ENCODE measurements around the gene CAND2. TPM values are rescaled to one million over a fixed set of nuclear protein-coding genes. Genes with fewer than 3 reads are reported as not detected.
"Not testable (repeated sequence)": the region's sequence is repeated elsewhere in the genome, so short reads cannot be mapped to it uniquely, and the experiment has no call there.

The CAND2 gene
- total RNA-seq, 1 donor from 2014 or later = 1.1 TPM

DNA sequence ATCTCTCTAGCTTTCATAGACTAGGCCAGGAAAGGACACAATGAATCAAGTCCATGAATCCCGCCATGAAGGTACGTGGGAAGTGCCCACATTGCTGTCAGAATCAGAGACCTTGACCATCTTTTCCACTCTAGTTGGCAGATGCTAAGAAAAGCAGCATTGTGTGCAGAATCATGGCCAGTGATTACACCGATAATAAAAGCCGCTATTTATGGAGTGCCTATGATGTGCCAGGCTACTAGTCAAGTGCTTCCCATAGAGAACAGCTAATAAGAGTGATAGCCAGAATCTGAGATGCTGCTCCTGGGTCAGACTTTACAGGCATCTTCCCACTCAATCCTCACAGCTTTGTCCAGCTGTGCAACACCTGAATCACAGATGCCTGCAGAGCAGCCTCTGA lies 58.1 kb downstream of the CAND2 start:
- intact Hi-C loops (cut with micrococcal nuclease) = no loop called here

GRCh38 chr3:12856626-12857025 lies 60.1 kb downstream of the CAND2 start:
- intact Hi-C loops (cut with micrococcal nuclease) = no loop called here

GRCh38 chr3:12859840-12860239 lies 63.4 kb downstream of the CAND2 start:
- intact Hi-C loops (cut with micrococcal nuclease) = loop anchor here (10.0 kb wide), 1 partner anchor 105 kb away; no protein-coding TSS in a partner anchor

- intact Hi-C loops (cut with micrococcal nuclease) = loop anchor here (10.0 kb wide), 1 partner anchor 103 kb away; no protein-coding TSS in a partner anchor
Observed at GRCh38 chr3:12861611-12862010, 65.1 kb downstream of the CAND2 start.

GRCh38 chr3:12862387-12862786 lies 65.9 kb downstream of the CAND2 start:
- intact Hi-C loops (cut with micrococcal nuclease) = loop anchor here (10.0 kb wide), 1 partner anchor 102 kb away; no protein-coding TSS in a partner anchor

DNA sequence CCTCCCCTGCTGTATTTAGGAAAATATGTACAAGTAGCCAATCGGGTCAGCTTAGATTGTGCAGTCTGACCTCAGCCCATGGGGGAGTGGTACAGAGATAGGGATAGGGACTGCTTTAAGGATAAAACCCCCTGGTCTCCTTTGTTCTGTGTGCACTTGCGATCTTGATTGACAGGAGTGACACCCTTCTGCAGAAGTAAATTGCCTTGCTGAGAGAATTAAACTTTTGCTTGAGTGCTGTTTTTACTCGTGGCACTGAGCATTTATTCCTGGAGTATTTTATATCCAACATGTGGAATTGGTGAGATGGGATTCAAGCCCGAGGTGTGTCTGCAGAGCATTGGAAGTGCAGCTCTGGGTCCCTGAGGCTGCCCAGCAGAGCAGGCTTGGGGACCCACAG lies 68.8 kb downstream of the CAND2 start:
- intact Hi-C loops (cut with micrococcal nuclease) = loop anchor here (10.0 kb wide), 1 partner anchor 100 kb away; no protein-coding TSS in a partner anchor

GRCh38 chr3:12866836-12867235 lies 70.4 kb downstream of the CAND2 start:
- intact Hi-C loops (cut with micrococcal nuclease) = loop anchor here (10.0 kb wide), 1 partner anchor 98 kb away; no protein-coding TSS in a partner anchor

- intact Hi-C loops (cut with micrococcal nuclease) = loop anchor here (1.0 to 10.0 kb wide), 4 partner anchors 24 to 127 kb away; no protein-coding TSS in a partner anchor
Observed at GRCh38 chr3:12868039-12869034, 71.9 kb downstream of the CAND2 start.

GRCh38 chr3:12869035-12869621 lies 72.6 kb downstream of the CAND2 start:
- intact Hi-C loops (cut with micrococcal nuclease) = loop anchor here (2.0 to 10.0 kb wide), 2 partner anchors 96 to 116 kb away; no protein-coding TSS in a partner anchor

GRCh38 chr3:12870942-12871341 lies 74.5 kb downstream of the CAND2 start:
- intact Hi-C loops (cut with micrococcal nuclease) = no loop called here

- intact Hi-C loops (cut with micrococcal nuclease) = no loop called here
Observed at GRCh38 chr3:12871404-12871983, 75.0 kb downstream of the CAND2 start.

DNA sequence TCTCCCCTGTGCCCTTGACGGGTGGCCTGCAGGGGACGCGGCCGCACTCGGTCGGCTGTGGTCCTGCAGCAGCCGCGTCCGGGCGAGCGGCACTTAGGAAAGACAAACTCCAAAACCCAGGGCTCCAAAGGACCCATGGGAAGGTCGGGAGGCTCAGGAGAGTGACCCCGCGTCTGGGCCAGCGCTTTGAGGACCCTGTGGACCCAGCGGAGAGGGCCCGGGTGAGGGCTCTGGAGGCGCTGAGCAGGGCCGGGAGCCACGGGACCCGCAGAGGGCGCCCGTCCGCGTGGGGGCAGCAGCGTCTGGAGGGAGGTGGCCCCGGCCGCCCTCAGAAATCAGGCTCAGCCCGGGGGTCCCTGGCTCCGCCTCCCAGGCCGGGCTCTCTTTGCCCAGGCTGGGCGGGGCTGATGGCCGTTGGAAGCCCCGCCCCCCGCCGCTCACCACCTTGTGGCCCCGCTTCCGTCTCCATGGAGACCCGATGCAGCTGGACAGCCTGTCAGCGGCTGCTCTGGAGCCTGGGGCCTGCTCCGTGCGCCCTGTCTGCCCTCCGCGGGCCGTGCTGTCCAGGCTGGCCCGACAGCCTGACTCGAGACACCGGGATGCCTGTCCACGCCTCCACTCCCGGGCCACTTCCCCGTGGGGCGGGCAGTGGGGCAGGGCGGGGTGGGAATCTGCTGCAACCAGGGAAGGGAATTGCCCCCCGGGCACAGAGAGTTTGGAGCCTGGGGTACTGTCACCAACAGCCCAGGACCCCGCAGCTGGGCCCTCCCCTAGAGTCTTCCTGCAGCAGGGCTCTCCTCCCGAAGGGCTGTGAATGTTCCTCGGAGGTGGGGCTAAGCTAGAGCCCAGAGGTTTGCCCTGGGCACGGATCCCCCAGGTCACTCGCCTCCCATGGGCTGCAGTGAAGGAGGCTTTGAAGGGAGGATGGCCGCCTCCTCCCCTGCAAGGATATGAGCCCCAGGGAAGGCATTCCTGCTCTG lies 79.7 kb downstream of the CAND2 start:
- intact Hi-C loops (cut with micrococcal nuclease) = no loop called here

- intact Hi-C loops (cut with micrococcal nuclease) = no loop called here
Observed at GRCh38 chr3:12877040-12877439, 80.6 kb downstream of the CAND2 start.

DNA sequence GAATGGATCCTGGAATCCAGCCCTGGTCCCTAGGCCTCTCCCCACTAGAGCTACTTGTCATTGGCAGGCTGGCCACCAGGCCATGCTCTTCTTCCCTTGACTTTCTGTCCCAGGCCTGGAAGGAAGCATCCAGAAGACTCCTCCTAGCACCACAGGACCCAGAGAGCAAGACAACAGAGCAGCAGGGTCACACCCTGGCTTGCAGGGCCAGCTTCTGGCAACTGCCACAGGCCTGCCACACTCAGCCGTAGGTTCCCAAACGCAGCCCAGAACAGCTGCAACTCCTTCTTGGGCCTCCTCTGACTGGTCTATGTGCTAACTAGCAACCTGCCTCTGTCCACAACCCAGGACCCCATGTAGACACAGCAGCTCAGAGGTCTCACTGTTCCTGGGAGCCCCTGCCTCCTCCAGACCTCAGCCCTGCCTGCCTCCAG lies 81.7 kb downstream of the CAND2 start:
- intact Hi-C loops (cut with micrococcal nuclease) = no loop called here

GRCh38 chr3:12878758-12879157 lies 82.3 kb downstream of the CAND2 start:
- intact Hi-C loops (cut with micrococcal nuclease) = not testable (repeated sequence)

DNA sequence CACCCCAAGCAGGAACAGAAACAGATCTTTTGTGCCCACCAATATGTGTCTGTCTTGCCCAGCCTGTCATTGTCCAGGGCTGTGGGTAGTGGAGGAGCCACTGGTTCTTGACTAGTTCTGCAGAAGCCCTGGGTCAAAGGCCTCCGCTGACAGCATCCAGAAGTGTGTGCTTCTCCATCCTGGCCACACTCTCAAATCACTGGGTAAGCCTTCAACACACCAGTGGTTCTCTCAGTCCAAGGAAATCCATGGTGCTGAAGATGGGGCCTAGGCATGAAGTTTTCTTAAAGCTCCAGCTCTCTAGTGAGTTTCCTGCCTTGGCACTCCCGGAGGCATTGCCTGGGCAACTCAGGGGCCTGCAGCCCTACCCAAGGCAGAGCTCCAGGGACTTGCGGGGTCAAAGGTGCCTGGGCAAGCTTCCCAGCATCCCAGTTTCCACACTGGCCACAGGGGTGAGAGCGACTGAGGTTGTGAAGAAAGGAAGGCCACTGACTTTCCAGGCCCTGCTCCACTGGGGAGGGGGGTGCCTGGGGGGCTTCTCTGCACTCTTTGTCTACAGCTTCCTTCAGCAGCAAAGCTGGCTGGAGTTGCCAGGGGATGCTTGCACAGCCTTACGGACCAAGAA lies 82.8 kb downstream of the CAND2 start:
- intact Hi-C loops (cut with micrococcal nuclease) = no loop called here

- intact Hi-C loops (cut with micrococcal nuclease) = not testable (repeated sequence)
Observed at GRCh38 chr3:12881858-12882257, 85.4 kb downstream of the CAND2 start.

GRCh38 chr3:12882336-12883310 lies 86.1 kb downstream of the CAND2 start:
- intact Hi-C loops (cut with micrococcal nuclease) = no loop called here

Measured in T-helper 2 cell treated with Interferon-gamma antibody and Interleukin-4, amounts not matched to agents 100 ng/mL and 5 ng/mL, for 36 hours (primary cell).